Liver (tissue), 4 donors: ENCODE results near the gene PTGES. TPM values are rescaled to one million over a fixed set of nuclear protein-coding genes. Genes with fewer than 3 reads are reported as not detected.

ENCODE experiments used
- polyA plus RNA-seq, 2 donors: library from polyadenylated mRNA; stranded (reverse) in 1 of 2; unstranded in 1 of 2; fragments of 200-250 nt in 1 of 2; fragments of >200 nt in 1 of 2; fragmentation: Nextera tagmentation in 1 of 2; extraction: Ambion mirVana in 1 of 2; gene quantifications; one replicate each; pipeline versions ENCODE4 v1.2.1 to v1.2.3, GENCODE V29; 2013 to 2015
- total RNA-seq, 2 donors: library from RNA; depleted of rRNA; stranded (reverse); fragments of >200 nt; gene quantifications; one replicate each; pipeline ENCODE4 v1.2.3, GENCODE V29; 2014
- donor health status: healthy.
- donor health status: healthy.
- donor health status: healthy.

PTGES gene
- total and polyA plus RNA-seq, 4 donors = 0.07 to 0.47 (median 0.17) TPM; not detected in 1

Other genes with a start within 250 kb of the PTGES start
- under 1 TPM in 1 of 2 donors, not detected in 1; 0.23 TPM for gene C9orf50, start 131.9 kb downstream of the PTGES start, total RNA-seq
- not detected for gene C9orf50, start 131.9 kb downstream of the PTGES start, polyA plus RNA-seq
- 10 to 100 TPM; 13.1 to 17.7 TPM for gene NTMT1, start 126.9 kb downstream of the PTGES start, total RNA-seq
- 10 to 100 TPM; 34.8 to 42.5 TPM for gene NTMT1, start 126.9 kb downstream of the PTGES start, polyA plus RNA-seq
- gene ASB6, start 110.9 kb downstream of the PTGES start, total RNA-seq = 1 to 10 TPM; 6.0 to 8.4 TPM
- 1 to 10 TPM; 3.4 to 6.3 TPM for gene ASB6, start 110.9 kb downstream of the PTGES start, polyA plus RNA-seq
- under 1 TPM in 1 of 2 donors, not detected in 1; 0.08 TPM for gene PRRX2, start 87.4 kb downstream of the PTGES start, total RNA-seq
- under 1 TPM in 1 of 2 donors, not detected in 1; 0.03 TPM for gene PRRX2, start 87.4 kb downstream of the PTGES start, polyA plus RNA-seq
- gene TOR1B, start 50.1 kb upstream of the PTGES start, total RNA-seq = 10 to 100 TPM; 18.6 to 31.9 TPM
- 10 to 100 TPM; 12.8 to 17.1 TPM for gene TOR1B, start 50.1 kb upstream of the PTGES start, polyA plus RNA-seq
- 10 to 100 TPM; 18.3 to 30.5 TPM for gene TOR1A, start 71.1 kb upstream of the PTGES start, total RNA-seq
- 10 to 100 TPM; 29.1 to 34.0 TPM for gene TOR1A, start 71.1 kb upstream of the PTGES start, polyA plus RNA-seq
- 10 to 100 TPM; 37.2 to 64.6 TPM for gene C9orf78, start 82.2 kb upstream of the PTGES start, total RNA-seq
- gene C9orf78, start 82.2 kb upstream of the PTGES start, polyA plus RNA-seq = 10 to 100 TPM; 31.1 to 84.2 TPM
- gene USP20, start 82.4 kb upstream of the PTGES start, total RNA-seq = 10 to 100 TPM; 11.7 to 19.8 TPM
- gene USP20, start 82.4 kb upstream of the PTGES start, polyA plus RNA-seq = 1 to 10 TPM; 8.2 to 8.8 TPM